ENCODE results near the gene LTC4S.
A peak's percentile ranks its signal among the peaks of the same experiment; 100 is the strongest.
"Not testable (repeated sequence)": the region's sequence is repeated elsewhere in the genome, so short reads cannot be mapped to it uniquely, and the experiment has no call there.

Gene LTC4S

GRCh38 chr5:179825655-179826182 is 31.9 kb downstream of the LTC4S start:
- DNase-seq (ENCODE audit: low read depth) = no peak

GRCh38 chr5:179827680-179828079 is 33.9 kb downstream of the LTC4S start:
- peak; percentile 78 for DNase-seq (ENCODE audit: low read depth)

GRCh38 chr5:179828756-179829421 is 35.1 kb downstream of the LTC4S start:
- DNase-seq (ENCODE audit: low read depth) = no peak

- DNase-seq (ENCODE audit: low read depth) = no peak
These were observed 36.1 kb downstream of the LTC4S start for GRCh38 chr5:179829732-179830435.

- no peak for DNase-seq (ENCODE audit: low read depth)
These were observed 37.2 kb downstream of the LTC4S start for GRCh38 chr5:179830818-179831468.

GRCh38 chr5:179832039-179832745 is 38.4 kb downstream of the LTC4S start:
- DNase-seq (ENCODE audit: low read depth) = no peak

- no peak for DNase-seq (ENCODE audit: low read depth)
These were observed 39.4 kb downstream of the LTC4S start for GRCh38 chr5:179833056-179833708.

- DNase-seq (ENCODE audit: low read depth) = no peak
These were observed 39.9 kb downstream of the LTC4S start for GRCh38 chr5:179833709-179834070.

- DNase-seq (ENCODE audit: low read depth) = no peak
These were observed 40.3 kb downstream of the LTC4S start for GRCh38 chr5:179834120-179834519.

- not testable (repeated sequence) for DNase-seq (ENCODE audit: low read depth)
These were observed 41.1 kb downstream of the LTC4S start for GRCh38 chr5:179834871-179835270.

- peak; percentile 59 for DNase-seq (ENCODE audit: low read depth)
These were observed 42.6 kb downstream of the LTC4S start for GRCh38 chr5:179836225-179837019.

GRCh38 chr5:179837076-179838011 is 43.6 kb downstream of the LTC4S start:
- DNase-seq (ENCODE audit: low read depth) = no peak

- peak; percentile 43 for DNase-seq (ENCODE audit: low read depth)
These were observed 45.8 kb downstream of the LTC4S start for GRCh38 chr5:179839328-179840256.

GRCh38 chr5:179840321-179840720 is 46.5 kb downstream of the LTC4S start:
- no peak for DNase-seq (ENCODE audit: low read depth)

- DNase-seq (ENCODE audit: low read depth) = no peak
These were observed 47.0 kb downstream of the LTC4S start for GRCh38 chr5:179840766-179841165.

- DNase-seq (ENCODE audit: low read depth) = no peak
These were observed 47.8 kb downstream of the LTC4S start for GRCh38 chr5:179841621-179842020.

All from amniotic epithelial cell (primary cell).